SU-DHL-6 (cell line): ENCODE measurements around the gene CMTM7.
"Not testable (repeated sequence)": the region's sequence is repeated elsewhere in the genome, so short reads cannot be mapped to it uniquely, and the experiment has no call there.

Experiments used
- EZH2phosphoT487 ChIP-seq: fragments of 200-600 bp; sonication (generic), shearing (Covaris generic); conservative IDR thresholded peaks from 2 replicates; pipeline ENCODE4 v1.6.1; 2018; ENCODE audit warnings: mild to moderate bottlenecking, antibody characterized with exemption, low read length, moderate library complexity, mixed read lengths
- TF ChIP-seq, protein P1 (sequence below): fragments of 200-600 bp; sonication (generic); IDR thresholded peaks from one replicate; pipeline ENCODE4 v1.5.1; 2017; ENCODE audit warnings: antibody characterized with exemption, mild to moderate bottlenecking, low read length, moderate library complexity; ENCODE audit not compliant: insufficient read depth, poor library complexity, severe bottlenecking

DNA sequence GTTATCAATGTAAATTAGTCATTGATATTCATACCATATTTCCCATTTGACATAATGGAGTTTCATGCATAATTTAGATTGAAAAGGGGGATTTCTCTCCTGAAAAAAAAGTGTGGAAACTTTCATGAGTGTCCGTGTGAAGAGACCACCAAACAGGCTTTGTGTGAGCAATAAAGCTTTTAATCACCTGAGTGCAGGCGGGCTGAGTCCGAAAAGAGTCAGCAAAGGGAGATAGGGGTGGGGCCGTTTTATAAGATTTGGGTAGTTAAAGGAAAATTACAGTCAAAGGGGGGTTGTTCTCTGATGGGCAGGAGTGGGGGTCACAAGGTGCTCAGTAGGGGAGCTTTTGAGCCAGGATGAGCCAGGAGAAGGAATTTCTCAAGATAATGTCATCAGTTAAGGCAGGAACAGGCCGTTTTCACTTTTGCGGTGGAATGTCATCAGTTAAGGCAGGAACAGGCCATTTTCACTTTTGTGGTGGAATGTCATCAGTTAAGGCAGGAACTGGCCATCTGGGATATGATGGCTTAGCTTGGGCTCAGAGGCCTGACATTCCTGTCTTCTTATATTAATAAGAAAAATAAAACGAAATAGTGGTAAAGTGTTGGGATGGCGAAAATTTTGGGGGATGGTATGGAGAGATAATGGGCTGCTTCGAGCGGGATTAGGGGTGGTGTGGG lies 69.3 kb downstream of the CMTM7 start:
- TF ChIP-seq, protein P1, sequence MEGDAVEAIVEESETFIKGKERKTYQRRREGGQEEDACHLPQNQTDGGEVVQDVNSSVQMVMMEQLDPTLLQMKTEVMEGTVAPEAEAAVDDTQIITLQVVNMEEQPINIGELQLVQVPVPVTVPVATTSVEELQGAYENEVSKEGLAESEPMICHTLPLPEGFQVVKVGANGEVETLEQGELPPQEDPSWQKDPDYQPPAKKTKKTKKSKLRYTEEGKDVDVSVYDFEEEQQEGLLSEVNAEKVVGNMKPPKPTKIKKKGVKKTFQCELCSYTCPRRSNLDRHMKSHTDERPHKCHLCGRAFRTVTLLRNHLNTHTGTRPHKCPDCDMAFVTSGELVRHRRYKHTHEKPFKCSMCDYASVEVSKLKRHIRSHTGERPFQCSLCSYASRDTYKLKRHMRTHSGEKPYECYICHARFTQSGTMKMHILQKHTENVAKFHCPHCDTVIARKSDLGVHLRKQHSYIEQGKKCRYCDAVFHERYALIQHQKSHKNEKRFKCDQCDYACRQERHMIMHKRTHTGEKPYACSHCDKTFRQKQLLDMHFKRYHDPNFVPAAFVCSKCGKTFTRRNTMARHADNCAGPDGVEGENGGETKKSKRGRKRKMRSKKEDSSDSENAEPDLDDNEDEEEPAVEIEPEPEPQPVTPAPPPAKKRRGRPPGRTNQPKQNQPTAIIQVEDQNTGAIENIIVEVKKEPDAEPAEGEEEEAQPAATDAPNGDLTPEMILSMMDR, result not testable (repeated sequence)
- TF ChIP-seq EZH2phosphoT487, result not testable (repeated sequence)
